H7 (cell line): ENCODE measurements around the gene SLC35E4. TPM values are rescaled to one million over a fixed set of nuclear protein-coding genes. Genes with fewer than 3 reads are reported as not detected.

Experiments
- total RNA-seq: library from RNA; depleted of rRNA; stranded (reverse); fragments of >200 nt; shearing (Covaris generic); gene quantifications from 2 replicates; pipeline ENCODE4 v1.2.3, GENCODE V29; 2014; rRNA removed

SLC35E4 gene
- total RNA-seq, 1 experiment from 2014 or later = 6.5 TPM

Other genes with a start within 250 kb of the SLC35E4 start
- gene RNF215, start 248.4 kb upstream of the SLC35E4 start, total RNA-seq = 24.7 and 26.6 TPM in 2 replicates
- gene SEC14L2, start 238.8 kb upstream of the SLC35E4 start, total RNA-seq = 1.7 and 4.2 TPM in 2 replicates
- 96.3 and 117 TPM in 2 replicates for gene MTFP1, start 210.0 kb upstream of the SLC35E4 start, total RNA-seq
- gene SEC14L3, start 163.8 kb upstream of the SLC35E4 start, total RNA-seq = not detected in 2 replicates
- gene SEC14L4, start 130.1 kb upstream of the SLC35E4 start, total RNA-seq = not detected in 2 replicates
- 0.17 and 0.55 TPM in 2 replicates for gene SEC14L6, start 89.0 kb upstream of the SLC35E4 start, total RNA-seq
- 8.4 and 11.9 TPM in 2 replicates for gene GAL3ST1, start 61.1 kb upstream of the SLC35E4 start, total RNA-seq
- 86.2 and 111 TPM in 2 replicates for gene PES1, start 43.9 kb upstream of the SLC35E4 start, total RNA-seq
- gene TCN2, start 28.6 kb upstream of the SLC35E4 start, total RNA-seq = 35.6 and 40.3 TPM in 2 replicates
- gene DUSP18, start 32.1 kb downstream of the SLC35E4 start, total RNA-seq = 1.8 and 2.6 TPM in 2 replicates
- 3.4 and 4.7 TPM in 2 replicates for gene OSBP2, start 59.1 kb downstream of the SLC35E4 start, total RNA-seq